Astrocyte (in vitro differentiated cells and primary cell): ENCODE measurements around the gene WT1.

Source experiments
- EZH2 ChIP-seq: IDR thresholded peaks from 2 replicates; pipeline ENCODE4 v1.6.1; 2012; ENCODE audit warnings: mild to moderate bottlenecking, low read length, inconsistent platforms; ENCODE audit not compliant: insufficient read depth
- TF ChIP-seq, protein P1 (sequence below): IDR thresholded peaks from 2 replicates; pipeline ENCODE4 v1.5.1; 2011; ENCODE audit warnings: low read depth, mild to moderate bottlenecking, inconsistent platforms, low read length, moderate library complexity; ENCODE audit not compliant: insufficient read depth

DNA sequence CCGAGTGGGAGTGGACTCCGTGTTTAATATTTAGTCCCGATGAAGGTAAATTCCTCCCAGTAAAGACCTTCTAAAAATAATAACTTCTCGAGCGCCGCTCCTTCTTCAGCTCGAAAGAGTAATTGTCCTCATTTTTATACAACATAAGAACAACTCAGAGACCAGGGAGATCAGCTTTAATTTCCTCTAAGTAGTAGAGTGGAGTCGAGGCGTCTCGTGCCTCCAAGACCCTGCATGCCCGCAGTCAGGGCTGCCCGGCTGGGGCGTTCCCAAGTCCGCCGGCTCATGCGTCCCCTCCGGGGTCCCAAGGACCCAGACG is 7.8 kb downstream of the WT1 start:
- TF ChIP-seq EZH2, result no peak
- TF ChIP-seq, protein P1, sequence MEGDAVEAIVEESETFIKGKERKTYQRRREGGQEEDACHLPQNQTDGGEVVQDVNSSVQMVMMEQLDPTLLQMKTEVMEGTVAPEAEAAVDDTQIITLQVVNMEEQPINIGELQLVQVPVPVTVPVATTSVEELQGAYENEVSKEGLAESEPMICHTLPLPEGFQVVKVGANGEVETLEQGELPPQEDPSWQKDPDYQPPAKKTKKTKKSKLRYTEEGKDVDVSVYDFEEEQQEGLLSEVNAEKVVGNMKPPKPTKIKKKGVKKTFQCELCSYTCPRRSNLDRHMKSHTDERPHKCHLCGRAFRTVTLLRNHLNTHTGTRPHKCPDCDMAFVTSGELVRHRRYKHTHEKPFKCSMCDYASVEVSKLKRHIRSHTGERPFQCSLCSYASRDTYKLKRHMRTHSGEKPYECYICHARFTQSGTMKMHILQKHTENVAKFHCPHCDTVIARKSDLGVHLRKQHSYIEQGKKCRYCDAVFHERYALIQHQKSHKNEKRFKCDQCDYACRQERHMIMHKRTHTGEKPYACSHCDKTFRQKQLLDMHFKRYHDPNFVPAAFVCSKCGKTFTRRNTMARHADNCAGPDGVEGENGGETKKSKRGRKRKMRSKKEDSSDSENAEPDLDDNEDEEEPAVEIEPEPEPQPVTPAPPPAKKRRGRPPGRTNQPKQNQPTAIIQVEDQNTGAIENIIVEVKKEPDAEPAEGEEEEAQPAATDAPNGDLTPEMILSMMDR, result no peak
